Measurements from ENCODE around the gene RNF150.

RNF150 gene

GRCh38 chr4:141023051-141023450 is 110.2 kb downstream of the RNF150 start:
- DNase-seq (ENCODE audit: low spot score) = no peak

- no peak for DNase-seq (ENCODE audit: low spot score)
Measured at GRCh38 chr4:141022111-141022695, 111.1 kb downstream of the RNF150 start.

GRCh38 chr4:141021397-141022110 is 111.7 kb downstream of the RNF150 start:
- DNase-seq (ENCODE audit: low spot score) = no peak

- no peak for DNase-seq (ENCODE audit: low spot score)
Measured at GRCh38 chr4:141020801-141021261, 112.4 kb downstream of the RNF150 start.

- DNase-seq (ENCODE audit: low spot score) = no peak
Measured at GRCh38 chr4:141019768-141020167, 113.5 kb downstream of the RNF150 start.

- peak; percentile 24 for DNase-seq (ENCODE audit: low spot score)
Measured at GRCh38 chr4:141016117-141016798, 117.0 kb downstream of the RNF150 start.

GRCh38 chr4:141013899-141014298 is 119.4 kb downstream of the RNF150 start:
- DNase-seq (ENCODE audit: low spot score) = no peak

GRCh38 chr4:141011901-141012315 is 121.4 kb downstream of the RNF150 start:
- DNase-seq (ENCODE audit: low spot score) = no peak

- no peak for DNase-seq (ENCODE audit: low spot score)
Measured at GRCh38 chr4:141009931-141010330, 123.3 kb downstream of the RNF150 start.

- DNase-seq (ENCODE audit: low spot score) = no peak
Measured at GRCh38 chr4:141009129-141009528, 124.1 kb downstream of the RNF150 start.

- DNase-seq (ENCODE audit: low spot score) = no peak
Measured at GRCh38 chr4:141006242-141006802, 126.9 kb downstream of the RNF150 start.

- DNase-seq (ENCODE audit: low spot score) = no peak
Measured at GRCh38 chr4:141004823-141005222, 128.4 kb downstream of the RNF150 start.

- DNase-seq (ENCODE audit: low spot score) = no peak
Measured at GRCh38 chr4:141003193-141003592, 130.1 kb downstream of the RNF150 start.

- DNase-seq (ENCODE audit: low spot score) = no peak
Measured at GRCh38 chr4:141002323-141002805, 130.9 kb downstream of the RNF150 start.

GRCh38 chr4:140996766-140997165 is 136.5 kb downstream of the RNF150 start:
- DNase-seq (ENCODE audit: low spot score) = peak; percentile 88

GRCh38 chr4:140995058-140995457 is 138.2 kb downstream of the RNF150 start:
- no peak for DNase-seq (ENCODE audit: low spot score)

- DNase-seq (ENCODE audit: low spot score) = no peak
Measured at GRCh38 chr4:140994015-140994414, 139.3 kb downstream of the RNF150 start.

GRCh38 chr4:140993370-140993769 is 139.9 kb downstream of the RNF150 start:
- no peak for DNase-seq (ENCODE audit: low spot score)

GRCh38 chr4:140989944-140990343 is 143.3 kb downstream of the RNF150 start:
- DNase-seq (ENCODE audit: low spot score) = no peak

- no peak for DNase-seq (ENCODE audit: low spot score)
Measured at GRCh38 chr4:140986045-140986444, 147.2 kb downstream of the RNF150 start.

GRCh38 chr4:140982613-140983340 is 150.5 kb downstream of the RNF150 start:
- no peak for DNase-seq (ENCODE audit: low spot score)
